ENCODE results near the gene MARCHF9.

Gene MARCHF9

DNA sequence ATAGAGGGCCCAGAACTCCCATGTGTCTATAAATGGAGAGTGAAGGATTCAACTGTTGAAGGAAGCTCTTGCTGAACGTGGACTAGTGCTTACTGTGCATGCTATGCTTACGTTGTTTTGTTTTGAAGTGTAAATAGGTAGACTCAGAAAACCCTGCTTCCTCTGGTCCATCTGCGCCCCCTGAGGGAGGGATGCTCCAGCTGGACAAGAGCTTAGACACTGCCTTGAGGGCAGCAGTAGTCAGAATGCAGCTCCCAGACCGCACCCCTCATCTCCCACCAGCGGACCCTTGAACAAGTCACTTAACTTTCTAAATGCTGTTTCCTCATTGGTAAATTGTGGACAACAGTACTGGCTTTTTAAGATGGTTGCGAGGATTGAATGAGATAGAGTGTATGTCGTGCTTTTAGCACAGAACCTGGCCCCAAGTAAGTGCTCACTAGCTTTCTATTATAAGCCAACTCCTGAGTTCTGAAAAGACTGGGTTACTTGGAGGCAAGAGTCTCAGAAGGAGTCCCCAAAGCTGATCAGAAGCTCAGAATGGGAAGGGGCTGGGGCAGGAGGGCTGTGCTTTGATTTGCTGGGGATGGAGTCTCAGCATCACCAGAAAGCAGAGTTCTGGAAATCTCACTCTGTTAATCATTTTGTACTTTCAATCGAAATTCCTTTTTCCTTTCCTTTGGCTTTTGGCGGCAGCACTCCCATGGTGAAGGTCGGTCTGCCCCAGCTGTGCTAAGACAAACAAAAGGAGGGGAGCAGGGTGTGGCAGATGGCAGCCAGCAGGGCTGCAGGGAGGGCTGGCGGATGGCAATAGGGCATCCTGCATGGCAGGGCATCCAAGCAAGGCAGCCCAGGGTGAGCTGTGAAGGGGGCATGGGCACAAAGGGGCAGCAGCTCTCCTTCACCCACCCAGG, 31.9 kb upstream of the MARCHF9 start:
- TF ChIP-seq, protein P1, sequence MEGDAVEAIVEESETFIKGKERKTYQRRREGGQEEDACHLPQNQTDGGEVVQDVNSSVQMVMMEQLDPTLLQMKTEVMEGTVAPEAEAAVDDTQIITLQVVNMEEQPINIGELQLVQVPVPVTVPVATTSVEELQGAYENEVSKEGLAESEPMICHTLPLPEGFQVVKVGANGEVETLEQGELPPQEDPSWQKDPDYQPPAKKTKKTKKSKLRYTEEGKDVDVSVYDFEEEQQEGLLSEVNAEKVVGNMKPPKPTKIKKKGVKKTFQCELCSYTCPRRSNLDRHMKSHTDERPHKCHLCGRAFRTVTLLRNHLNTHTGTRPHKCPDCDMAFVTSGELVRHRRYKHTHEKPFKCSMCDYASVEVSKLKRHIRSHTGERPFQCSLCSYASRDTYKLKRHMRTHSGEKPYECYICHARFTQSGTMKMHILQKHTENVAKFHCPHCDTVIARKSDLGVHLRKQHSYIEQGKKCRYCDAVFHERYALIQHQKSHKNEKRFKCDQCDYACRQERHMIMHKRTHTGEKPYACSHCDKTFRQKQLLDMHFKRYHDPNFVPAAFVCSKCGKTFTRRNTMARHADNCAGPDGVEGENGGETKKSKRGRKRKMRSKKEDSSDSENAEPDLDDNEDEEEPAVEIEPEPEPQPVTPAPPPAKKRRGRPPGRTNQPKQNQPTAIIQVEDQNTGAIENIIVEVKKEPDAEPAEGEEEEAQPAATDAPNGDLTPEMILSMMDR (IDR thresholded peaks at IDR 0.05; ENCODE audit: insufficient read depth, low read length, poor library complexity, severe bottlenecking), result no peak
- TF ChIP-seq EZH2phosphoT487 (conservative IDR thresholded peaks at IDR 0.05; ENCODE audit: low read length), result no peak
- Histone ChIP-seq H3K9me3 (ENCODE audit: insufficient read depth, low read length) (no peaks in the 10 kb centered on the region), H3K9me2 (replicated peaks; ENCODE audit: insufficient read depth, low read length) (no peaks in the 10 kb centered on the region), H2AFZ (ENCODE audit: low read depth, low read length, severe bottlenecking) (no peak overlapping the region), H3K9ac (ENCODE audit: low read length) (no peak overlapping the region), H3K27me3 (ENCODE audit: low read length) (no peaks in the 10 kb centered on the region), H4K20me1 (ENCODE audit: low read depth, low read length) (no peaks in the 10 kb centered on the region), H3K4me3 (ENCODE audit: insufficient read depth, low read length, poor library complexity, severe bottlenecking) (no peak overlapping the region), H3K79me2 (ENCODE audit: insufficient read depth, low read length) (no peaks in the 10 kb centered on the region), H3K4me2 (ENCODE audit: low read depth, low read length, poor library complexity, severe bottlenecking) (no peak overlapping the region), H3K36me3 (ENCODE audit: low read length) (0 out of 2 replicates have a peak, but pooled peaks cover 2% of the 10 kb centered on the region), H3K27ac (ENCODE audit: low read depth, low read length) (no peak overlapping the region), H3F3A (ENCODE audit: insufficient read depth) (no peaks in the 10 kb centered on the region)

GRCh38 chr12:57723630-57723962, 31.3 kb upstream of the MARCHF9 start:
- TF ChIP-seq, protein P1 (IDR thresholded peaks at IDR 0.05; ENCODE audit: insufficient read depth, low read length, poor library complexity, severe bottlenecking), result no peak
- H3K4me3 ChIP-seq (ENCODE audit: insufficient read depth, low read length, poor library complexity, severe bottlenecking), result no peak overlapping the region
- no peaks in the 10 kb centered on the region for H3K9me2 ChIP-seq (replicated peaks; ENCODE audit: insufficient read depth, low read length)
- H2AFZ ChIP-seq (ENCODE audit: low read depth, low read length, severe bottlenecking), result no peak overlapping the region
- H3K79me2 ChIP-seq (ENCODE audit: insufficient read depth, low read length), result no peaks in the 10 kb centered on the region
- no peaks in the 10 kb centered on the region for H3K36me3 ChIP-seq (ENCODE audit: low read length)
- no peaks in the 10 kb centered on the region for H4K20me1 ChIP-seq (ENCODE audit: low read depth, low read length)
- H3F3A ChIP-seq (ENCODE audit: insufficient read depth), result no peaks in the 10 kb centered on the region
- no peak overlapping the region for H3K4me2 ChIP-seq (ENCODE audit: low read depth, low read length, poor library complexity, severe bottlenecking)
- no peaks in the 10 kb centered on the region for H3K9me3 ChIP-seq (ENCODE audit: insufficient read depth, low read length)
- H3K9ac ChIP-seq (ENCODE audit: low read length), result no peak overlapping the region
- no peaks in the 10 kb centered on the region for H3K27me3 ChIP-seq (ENCODE audit: low read length)
- no peak overlapping the region for H3K27ac ChIP-seq (ENCODE audit: low read depth, low read length)

DNA sequence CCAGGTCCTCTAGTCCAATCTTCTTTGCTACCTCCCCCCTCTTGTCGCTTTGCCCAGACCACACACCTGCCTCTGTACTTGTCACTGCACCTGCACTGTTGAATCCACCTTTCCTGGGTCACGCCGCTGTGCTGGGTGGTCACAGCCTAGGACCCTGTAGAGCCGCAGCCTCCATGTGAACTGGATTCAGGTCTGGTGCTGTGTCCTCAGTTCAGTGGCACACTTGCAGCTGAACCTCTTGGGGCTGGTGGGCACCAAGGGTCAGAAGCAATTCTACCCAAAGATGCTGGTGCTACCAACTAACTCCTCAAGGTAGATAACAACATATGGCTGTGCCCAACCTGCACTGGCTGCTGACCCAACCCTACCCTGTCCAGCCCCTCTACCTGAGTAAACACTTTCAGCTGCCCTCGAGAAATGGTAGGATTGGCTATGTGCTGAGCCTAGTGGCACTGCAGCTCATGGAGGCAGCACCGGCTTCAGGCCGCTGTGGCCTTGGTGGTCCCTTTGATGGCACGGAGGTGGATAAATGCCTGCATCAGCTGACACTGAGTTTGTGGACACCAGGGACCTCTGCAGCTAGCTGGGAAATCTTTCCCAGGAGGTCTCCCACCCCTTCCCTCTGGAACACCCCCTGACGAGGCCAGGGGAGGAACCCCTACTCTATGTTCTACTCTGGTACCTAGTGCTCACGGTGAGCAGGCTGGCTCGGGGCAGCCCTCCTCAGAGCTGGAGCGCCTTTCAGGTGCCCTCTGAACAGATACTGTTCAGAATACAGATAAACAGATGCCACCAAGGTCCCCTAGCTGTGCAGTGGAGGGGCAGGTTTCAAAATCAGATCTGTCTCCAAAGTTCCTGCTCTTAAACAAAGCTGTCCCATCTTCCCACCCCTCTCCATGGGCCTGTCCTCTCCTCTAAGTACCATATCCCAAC, 30.6 kb upstream of the MARCHF9 start:
- TF ChIP-seq EZH2phosphoT487 (conservative IDR thresholded peaks at IDR 0.05; ENCODE audit: low read length), result no peak
- TF ChIP-seq, protein P1 (IDR thresholded peaks at IDR 0.05; ENCODE audit: insufficient read depth, low read length, poor library complexity, severe bottlenecking), result no peak
- H3K27me3 ChIP-seq (ENCODE audit: low read length), result no peaks in the 10 kb centered on the region
- H3K36me3 ChIP-seq (ENCODE audit: low read length), result no peaks in the 10 kb centered on the region
- no peak overlapping the region for H2AFZ ChIP-seq (ENCODE audit: low read depth, low read length, severe bottlenecking)
- no peak overlapping the region for H3K9ac ChIP-seq (ENCODE audit: low read length)
- no peak overlapping the region for H3K27ac ChIP-seq (ENCODE audit: low read depth, low read length)
- no peaks in the 10 kb centered on the region for H3F3A ChIP-seq (ENCODE audit: insufficient read depth)
- H3K4me3 ChIP-seq (ENCODE audit: insufficient read depth, low read length, poor library complexity, severe bottlenecking), result no peak overlapping the region
- no peaks in the 10 kb centered on the region for H3K9me3 ChIP-seq (ENCODE audit: insufficient read depth, low read length)
- H3K79me2 ChIP-seq (ENCODE audit: insufficient read depth, low read length), result no peaks in the 10 kb centered on the region
- no peak overlapping the region for H3K4me2 ChIP-seq (ENCODE audit: low read depth, low read length, poor library complexity, severe bottlenecking)
- no peaks in the 10 kb centered on the region for H4K20me1 ChIP-seq (ENCODE audit: low read depth, low read length)
- H3K9me2 ChIP-seq (replicated peaks; ENCODE audit: insufficient read depth, low read length), result no peaks in the 10 kb centered on the region
